ENCODE measurements around the gene SLC25A4. TPM values are rescaled to one million over a fixed set of nuclear protein-coding genes. Genes with fewer than 3 reads are reported as not detected.

Gene SLC25A4
- 10 to 100 TPM; 17.3 to 64.4 (median 37.1) TPM for total RNA-seq

GRCh38 chr4:185142912-185143600 lies at the start of gene SLC25A4:
SLC25A4 (plus strand) TSS chr4:185143266; CDS start chr4:185143373, 107 bp downstream.
- peak within 1 kb of the TSS; percentile 73 to 89 (median 76) for H3K27ac ChIP-seq
- no peaks in the 10 kb centered on the region for H3K36me3 ChIP-seq
- peak; percentile 90 to 94 (median 94) for DNase-seq
- peak within 1 kb of the TSS; percentile 66 to 77 (median 69) for H3K4me3 ChIP-seq
- peaks cover 0 to 9% (median 4%) of the 10 kb centered on the region in 4 donors for H3K4me1 ChIP-seq
- no peaks in the 10 kb centered on the region for H3K9me3 ChIP-seq
- peak; percentile 43 to 67 (median 59) for TF ChIP-seq CTCF (IDR thresholded peaks at IDR 0.05)
- TF ChIP-seq POLR2A (IDR thresholded peaks at IDR 0.05), result peak; percentile 92 to 96
- no peaks in the 10 kb centered on the region for H3K27me3 ChIP-seq

DNA sequence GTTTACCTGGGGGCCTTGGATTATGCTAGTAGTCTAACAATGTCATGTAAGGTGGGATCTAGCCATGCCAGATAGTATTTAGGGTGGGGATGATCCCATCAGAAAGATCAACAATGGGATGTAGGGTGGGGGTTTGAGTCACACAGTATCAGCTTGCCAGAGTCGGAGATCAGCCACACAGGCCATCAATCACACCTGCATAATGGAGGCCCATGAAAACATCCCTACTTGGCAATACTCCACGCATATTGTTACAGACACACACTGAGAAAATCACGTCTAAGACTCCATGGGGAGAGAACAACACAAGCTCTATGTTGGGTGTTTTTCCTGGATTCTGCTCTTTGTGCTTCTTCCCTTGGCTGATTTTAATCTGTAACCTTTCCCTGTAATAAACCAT lies 49.5 kb upstream of the SLC25A4 start:
- no peak for TF ChIP-seq POLR2A (IDR thresholded peaks at IDR 0.05)
- TF ChIP-seq CTCF (IDR thresholded peaks at IDR 0.05), result no peak
- DNase-seq, result no peak

DNA sequence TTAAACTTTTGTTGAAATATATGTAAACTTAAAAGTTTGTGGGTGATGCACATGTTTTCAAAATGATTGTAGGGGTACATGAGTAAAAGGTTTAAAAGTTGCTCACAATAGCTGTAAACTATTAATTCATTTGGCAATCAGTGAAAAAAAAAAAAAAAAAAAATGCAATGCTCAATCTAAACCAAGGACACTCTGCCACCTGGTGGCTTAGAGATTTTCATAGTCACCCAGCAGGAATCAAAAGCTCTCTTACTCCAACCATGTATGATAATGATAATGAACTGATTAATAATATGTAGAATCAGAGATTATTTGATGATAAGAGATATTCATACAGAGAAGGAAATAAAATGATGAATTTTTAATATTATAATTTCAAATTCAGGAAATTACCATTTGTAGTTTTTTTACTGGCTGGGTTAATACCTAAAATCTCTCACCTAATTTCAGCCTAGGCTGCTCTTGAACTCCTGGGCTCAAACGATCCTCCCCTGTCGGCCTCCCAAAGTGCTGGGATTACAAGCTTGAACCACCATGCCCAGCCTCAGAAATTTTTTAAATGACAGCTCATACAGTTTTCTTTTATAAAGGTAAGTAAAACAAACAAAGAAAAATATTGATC lies 46.9 kb upstream of the SLC25A4 start:
- H3K27ac ChIP-seq, result no peak overlapping the region
- H3K4me3 ChIP-seq, result no peak overlapping the region
- no peaks in the 10 kb centered on the region for H3K4me1 ChIP-seq
- no peak for DNase-seq
- peak in 4 of 6 experiments; percentile 36 to 50 (median 43) for TF ChIP-seq CTCF (IDR thresholded peaks at IDR 0.05)
- TF ChIP-seq POLR2A (IDR thresholded peaks at IDR 0.05), result no peak
- H3K36me3 ChIP-seq, result no peaks in the 10 kb centered on the region
- H3K27me3 ChIP-seq, result no peaks in the 10 kb centered on the region
- no peaks in the 10 kb centered on the region for H3K9me3 ChIP-seq

More for the DNA sequence above, 49.5 kb upstream of the SLC25A4 start:
- Histone ChIP-seq H3K9me3 (no peaks in the 10 kb centered on the region), H3K27me3 (no peaks in the 10 kb centered on the region), H3K4me1 (no peaks in the 10 kb centered on the region), H3K4me3 (no peak overlapping the region), H3K27ac (no peak overlapping the region), H3K36me3 (no peaks in the 10 kb centered on the region)

DNA sequence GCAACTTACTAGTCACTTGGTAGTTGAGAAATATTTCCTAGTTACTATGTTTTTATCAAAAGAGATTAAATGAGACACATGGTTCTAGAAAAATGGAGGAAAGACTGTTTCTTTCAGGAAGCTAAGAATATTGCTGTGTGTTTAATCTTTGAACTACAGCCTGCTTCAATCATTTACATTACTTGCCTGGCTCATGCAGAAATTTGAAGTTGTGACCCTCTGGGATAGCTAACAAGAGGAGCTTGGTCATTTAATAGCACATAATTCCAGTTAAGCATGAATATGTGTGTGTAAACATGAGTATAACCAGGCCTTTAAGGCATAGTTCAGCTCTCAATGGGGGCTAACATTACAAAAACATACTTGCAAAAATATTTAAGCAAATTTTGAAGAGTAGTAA lies 44.6 kb upstream of the SLC25A4 start:
- H3K27ac ChIP-seq, result no peak overlapping the region
- no peak for TF ChIP-seq POLR2A (IDR thresholded peaks at IDR 0.05)
- TF ChIP-seq CTCF (IDR thresholded peaks at IDR 0.05), result no peak
- H3K4me1 ChIP-seq, result no peaks in the 10 kb centered on the region
- DNase-seq, result no peak
- no peaks in the 10 kb centered on the region for H3K9me3 ChIP-seq
- no peak overlapping the region for H3K4me3 ChIP-seq
- no peaks in the 10 kb centered on the region for H3K36me3 ChIP-seq
- H3K27me3 ChIP-seq, result no peaks in the 10 kb centered on the region

DNA sequence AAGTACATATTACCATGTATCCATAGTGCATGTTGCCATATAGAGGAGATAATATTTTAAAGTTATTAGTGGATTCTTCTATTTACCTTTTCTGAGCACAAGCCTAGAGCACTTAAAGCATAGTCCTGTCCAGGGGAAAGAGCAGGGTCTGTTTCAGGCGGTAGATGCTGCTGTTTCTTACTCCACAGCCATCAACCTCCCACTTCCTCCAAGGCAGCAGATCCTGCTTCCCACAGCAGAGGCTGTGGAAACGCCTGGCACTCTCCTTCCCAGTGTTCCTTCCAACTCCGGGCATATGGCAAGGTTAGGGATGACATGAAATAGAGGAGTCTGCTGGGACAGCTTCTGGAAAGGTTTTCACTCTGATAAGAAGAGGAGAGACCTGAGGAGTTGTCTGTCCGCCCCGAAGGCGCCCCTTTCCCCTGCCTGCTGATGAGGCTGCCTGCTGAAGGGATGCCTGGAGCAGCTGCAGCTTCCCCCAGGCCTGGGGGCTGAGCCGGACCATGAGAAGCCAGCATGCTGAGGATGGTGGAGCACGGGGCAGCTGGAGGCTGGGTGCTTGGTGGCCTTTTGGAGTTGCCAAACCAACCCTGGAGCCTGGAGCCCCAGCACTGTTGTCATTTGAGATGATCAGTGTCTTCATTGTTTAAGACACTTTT lies 43.9 kb upstream of the SLC25A4 start:
- DNase-seq, result no peak
- Histone ChIP-seq H3K9me3 (no peaks in the 10 kb centered on the region), H3K36me3 (no peaks in the 10 kb centered on the region), H3K4me1 (no peaks in the 10 kb centered on the region), H3K4me3 (no peak overlapping the region), H3K27me3 (no peaks in the 10 kb centered on the region), H3K27ac (no peak overlapping the region)
- TF ChIP-seq POLR2A (IDR thresholded peaks at IDR 0.05) (no peak), CTCF (IDR thresholded peaks at IDR 0.05) (no peak)

Measured in Peyer's patch (tissue), 4 donors.